Large intestine (tissue), 3 donors: ENCODE data around the gene PARN. TPM values are rescaled to one million over a fixed set of nuclear protein-coding genes. Genes with fewer than 3 reads are reported as not detected.
"Not testable (repeated sequence)": the region's sequence is repeated elsewhere in the genome, so short reads cannot be mapped to it uniquely, and the experiment has no call there.

ENCODE experiments used
- DNase-seq, 2 donors: peaks; one replicate each; pipeline versions ENCODE4 v3.0.0 to v3.0.0-alpha.2; 2013
- H3K27ac ChIP-seq: one replicate; pipeline ENCODE4 v1.5.1; 2013; ENCODE audit warnings: low read length
- H3K27me3 ChIP-seq: 2 replicates; pipeline ENCODE4 v1.6.1; 2013; ENCODE audit warnings: low read length; ENCODE audit not compliant: control insufficient read depth, insufficient read depth
- H3K36me3 ChIP-seq: 2 replicates; pipeline ENCODE4 v1.6.1; 2013; ENCODE audit warnings: low read length; ENCODE audit not compliant: control insufficient read depth, insufficient read depth
- H3K4me1 ChIP-seq: one replicate; pipeline ENCODE4 v1.6.1; 2013; ENCODE audit warnings: low read length; ENCODE audit not compliant: control insufficient read depth, insufficient read depth
- H3K4me3 ChIP-seq: one replicate; pipeline ENCODE4 v1.5.1; 2013; ENCODE audit warnings: low read length
- H3K9me3 ChIP-seq: one replicate; pipeline ENCODE4 v1.6.1; 2013; ENCODE audit warnings: mild to moderate bottlenecking, low read depth, low read length, moderate library complexity; ENCODE audit not compliant: control insufficient read depth
- WGBS: methylation state at CpG from one replicate; pipeline ENCODE4 v1.1.5; 2013; ENCODE audit warnings: low lambda C conversion rate; ENCODE audit not compliant: insufficient coverage; 5-methylcytosine and 5-hydroxymethylcytosine counted together
- polyA plus RNA-seq: library from polyadenylated mRNA; unstranded; fragments of 120-200 nt; gene quantifications from one replicate; pipeline ENCODE4 v1.2.1, GENCODE V29; 2013

The PARN gene
- polyA plus RNA-seq, 1 donor, result 23.6 TPM

GRCh38 chr16:14395710-14396304, 234.3 kb downstream of the PARN start:
- H3K4me3 ChIP-seq, DNase-seq, H3K27ac ChIP-seq, H3K9me3 ChIP-seq, H3K36me3 ChIP-seq, H3K27me3 ChIP-seq, H3K4me1 ChIP-seq: not testable (repeated sequence)
- WGBS, result 100% methylated on average over 1 of the region's 10 CpGs

GRCh38 chr16:14394834-14395233, 235.2 kb downstream of the PARN start:
- H3K27ac ChIP-seq, result no peak overlapping the region
- H3K9me3 ChIP-seq, result no peaks in the 10 kb centered on the region
- no peak for DNase-seq
- no peaks in the 10 kb centered on the region for H3K4me1 ChIP-seq
- H3K4me3 ChIP-seq, result no peak overlapping the region
- no CpG with 5 or more reads among the region's 3 CpGs for WGBS
- no peaks in the 10 kb centered on the region for H3K36me3 ChIP-seq
- no peaks in the 10 kb centered on the region for H3K27me3 ChIP-seq

GRCh38 chr16:14392960-14393359, 237.1 kb downstream of the PARN start:
- Histone ChIP-seq H3K27ac (no peak overlapping the region), H3K9me3 (no peaks in the 10 kb centered on the region), H3K36me3 (no peaks in the 10 kb centered on the region), H3K27me3 (no peaks in the 10 kb centered on the region), H3K4me3 (no peak overlapping the region), H3K4me1 (no peaks in the 10 kb centered on the region)
- DNase-seq, result no peak
- WGBS, result no CpG with 5 or more reads among the region's 6 CpGs

- Histone ChIP-seq H3K4me1 (no peaks in the 10 kb centered on the region), H3K4me3 (no peak overlapping the region), H3K9me3 (no peaks in the 10 kb centered on the region), H3K27me3 (no peaks in the 10 kb centered on the region), H3K27ac (no peak overlapping the region), H3K36me3 (no peaks in the 10 kb centered on the region)
- WGBS, result no CpG with 5 or more reads among the region's 1 CpG
- DNase-seq, result no peak
Observed at GRCh38 chr16:14389359-14389758, 240.7 kb downstream of the PARN start.

GRCh38 chr16:14388243-14388642, 241.8 kb downstream of the PARN start:
- no peaks in the 10 kb centered on the region for H3K36me3 ChIP-seq
- no peaks in the 10 kb centered on the region for H3K27me3 ChIP-seq
- DNase-seq, result no peak
- H3K4me3 ChIP-seq, result no peak overlapping the region
- H3K9me3 ChIP-seq, result no peaks in the 10 kb centered on the region
- no peak overlapping the region for H3K27ac ChIP-seq
- no peaks in the 10 kb centered on the region for H3K4me1 ChIP-seq
- 50% methylated on average over 1 of the region's 7 CpGs for WGBS

GRCh38 chr16:14386115-14386514, 243.9 kb downstream of the PARN start:
- Histone ChIP-seq H3K4me3 (no peak overlapping the region), H3K27me3 (no peaks in the 10 kb centered on the region), H3K27ac (no peak overlapping the region), H3K9me3 (no peaks in the 10 kb centered on the region), H3K4me1 (no peaks in the 10 kb centered on the region), H3K36me3 (no peaks in the 10 kb centered on the region)
- no peak for DNase-seq
- WGBS, result no CpG with 5 or more reads among the region's 3 CpGs

Other genes with a start within 250 kb of the PARN start
- 59.4 TPM for gene BFAR, start 2.7 kb upstream of the PARN start, polyA plus RNA-seq
- 1.2 TPM for gene PLA2G10, start 64.0 kb upstream of the PARN start, polyA plus RNA-seq
- gene NPIPA3, start 73.2 kb upstream of the PARN start, polyA plus RNA-seq, result 1.1 TPM
- 0.63 TPM for gene NPIPA2, start 112.3 kb upstream of the PARN start, polyA plus RNA-seq
- 70.7 TPM for gene NOMO1, start 203.5 kb upstream of the PARN start, polyA plus RNA-seq